GM12801 (cell line): ENCODE data around the gene ASB10.

Experiments used
- TF ChIP-seq, protein P1 (sequence below): IDR thresholded peaks from one replicate; pipeline ENCODE4 v1.5.1; 2011; ENCODE audit warnings: control low read depth; ENCODE audit not compliant: insufficient read length; ENCODE audit errors: extremely low read depth

Gene ASB10

GRCh38 chr7:151135866-151136843, 50.9 kb downstream of the ASB10 start:
- TF ChIP-seq, protein P1, sequence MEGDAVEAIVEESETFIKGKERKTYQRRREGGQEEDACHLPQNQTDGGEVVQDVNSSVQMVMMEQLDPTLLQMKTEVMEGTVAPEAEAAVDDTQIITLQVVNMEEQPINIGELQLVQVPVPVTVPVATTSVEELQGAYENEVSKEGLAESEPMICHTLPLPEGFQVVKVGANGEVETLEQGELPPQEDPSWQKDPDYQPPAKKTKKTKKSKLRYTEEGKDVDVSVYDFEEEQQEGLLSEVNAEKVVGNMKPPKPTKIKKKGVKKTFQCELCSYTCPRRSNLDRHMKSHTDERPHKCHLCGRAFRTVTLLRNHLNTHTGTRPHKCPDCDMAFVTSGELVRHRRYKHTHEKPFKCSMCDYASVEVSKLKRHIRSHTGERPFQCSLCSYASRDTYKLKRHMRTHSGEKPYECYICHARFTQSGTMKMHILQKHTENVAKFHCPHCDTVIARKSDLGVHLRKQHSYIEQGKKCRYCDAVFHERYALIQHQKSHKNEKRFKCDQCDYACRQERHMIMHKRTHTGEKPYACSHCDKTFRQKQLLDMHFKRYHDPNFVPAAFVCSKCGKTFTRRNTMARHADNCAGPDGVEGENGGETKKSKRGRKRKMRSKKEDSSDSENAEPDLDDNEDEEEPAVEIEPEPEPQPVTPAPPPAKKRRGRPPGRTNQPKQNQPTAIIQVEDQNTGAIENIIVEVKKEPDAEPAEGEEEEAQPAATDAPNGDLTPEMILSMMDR: no peak

GRCh38 chr7:151135525-151135845, 51.6 kb downstream of the ASB10 start:
- TF ChIP-seq, protein P1: no peak

GRCh38 chr7:151134743-151135524, 52.1 kb downstream of the ASB10 start:
- TF ChIP-seq, protein P1: no peak

DNA sequence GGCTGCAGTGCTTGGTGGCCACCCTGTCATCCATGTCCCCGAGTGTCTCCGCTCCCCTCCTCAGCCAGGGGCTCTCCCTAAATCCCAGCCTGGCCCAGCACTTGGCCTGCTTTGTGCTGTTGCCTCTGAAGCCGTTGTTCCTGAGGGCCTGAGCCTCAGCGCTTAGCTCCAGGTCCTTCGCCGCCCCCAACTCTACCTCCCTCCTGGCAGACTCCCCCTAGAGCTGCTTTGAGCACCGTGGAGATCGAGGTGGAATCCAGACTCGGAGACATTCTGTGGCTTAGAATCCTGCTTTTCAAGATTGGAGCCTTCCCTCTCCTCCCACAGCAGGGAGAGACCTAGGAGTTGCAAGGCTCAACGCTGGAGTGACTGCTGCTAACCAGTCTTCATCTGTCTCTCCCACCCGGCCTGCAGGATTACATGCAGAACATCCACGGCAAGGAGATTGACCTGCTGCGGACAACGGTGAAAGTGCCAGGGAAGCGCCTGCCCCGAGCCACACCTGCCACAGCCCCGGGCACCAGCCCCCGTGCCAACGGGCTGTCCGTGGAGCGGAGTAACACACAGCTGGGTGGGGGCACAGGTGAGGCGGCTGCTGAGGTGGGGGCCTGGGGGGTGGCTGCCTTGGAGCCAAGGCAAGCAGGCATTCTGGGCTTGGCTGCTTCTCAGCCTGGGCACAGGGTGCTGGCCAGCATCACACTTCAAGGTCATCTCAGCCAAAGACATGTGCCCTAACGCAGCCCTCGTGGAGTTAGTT, 52.9 kb downstream of the ASB10 start:
- TF ChIP-seq, protein P1: no peak

- TF ChIP-seq, protein P1: no peak
Observed at GRCh38 chr7:151133266-151133985, 53.6 kb downstream of the ASB10 start.

- TF ChIP-seq, protein P1: no peak
Observed at GRCh38 chr7:151132461-151133205, 54.4 kb downstream of the ASB10 start.
